Cardiac muscle cell (in vitro differentiated cells and primary cell): ENCODE measurements around the gene GRPEL2. TPM values are rescaled to one million over a fixed set of nuclear protein-coding genes. Genes with fewer than 3 reads are reported as not detected.
"Not testable (repeated sequence)": the region's sequence is repeated elsewhere in the genome, so short reads cannot be mapped to it uniquely, and the experiment has no call there.

Experiments
- DNase-seq, 2 donors: peaks; one replicate each; pipeline versions ENCODE4 v3.0.0 to v3.0.0-alpha.2; 2010 to 2017; ENCODE audit warnings: low read depth in 1 of 2, low spot score in 1 of 2
- H3K27ac ChIP-seq: fragments of 200-600 bp; sonication (generic); 2 replicates; pipeline ENCODE4 v1.5.1; 2016
- H3K27me3 ChIP-seq: fragments of 200-600 bp; sonication (generic); 2 replicates; pipeline ENCODE4 v1.6.0; 2016; ENCODE audit warnings: control low read depth
- H3K36me3 ChIP-seq: fragments of 200-600 bp; sonication (generic); 2 replicates; pipeline ENCODE4 v1.5.1; 2016; ENCODE audit warnings: control low read depth
- H3K4me1 ChIP-seq: fragments of 200-600 bp; sonication (generic); 2 replicates; pipeline ENCODE4 v1.8.1; 2017; ENCODE audit warnings: low read depth, mild to moderate bottlenecking, mixed run types
- H3K4me3 ChIP-seq: fragments of 200-600 bp; sonication (generic); 2 replicates; pipeline ENCODE4 v1.5.1; 2016; ENCODE audit warnings: mild to moderate bottlenecking
- H3K9me3 ChIP-seq: fragments of 200-600 bp; sonication (generic); 2 replicates; pipeline ENCODE4 v1.5.1; 2017; ENCODE audit warnings: low read depth, mild to moderate bottlenecking, control low read depth
- CTCF ChIP-seq: IDR thresholded peaks from 2 replicates; pipeline ENCODE4 v1.5.1; 2012; ENCODE audit warnings: low read depth, mild to moderate bottlenecking, low read length
- polyA plus RNA-seq: library from polyadenylated mRNA; unstranded; fragments of >200 nt; fragmentation: Nextera tagmentation; extraction: Ambion mirVana; gene quantifications from 2 replicates; pipeline ENCODE4 v1.2.1, GENCODE V29; 2016
- total RNA-seq: library from RNA; depleted of rRNA; stranded (reverse); fragments of >200 nt; gene quantifications from 2 replicates; pipeline ENCODE4 v1.2.3, GENCODE V29; 2016

GRPEL2 gene
- total and polyA plus RNA-seq, 2 experiments from 2014 or later = 4.2 to 4.9 TPM

DNA sequence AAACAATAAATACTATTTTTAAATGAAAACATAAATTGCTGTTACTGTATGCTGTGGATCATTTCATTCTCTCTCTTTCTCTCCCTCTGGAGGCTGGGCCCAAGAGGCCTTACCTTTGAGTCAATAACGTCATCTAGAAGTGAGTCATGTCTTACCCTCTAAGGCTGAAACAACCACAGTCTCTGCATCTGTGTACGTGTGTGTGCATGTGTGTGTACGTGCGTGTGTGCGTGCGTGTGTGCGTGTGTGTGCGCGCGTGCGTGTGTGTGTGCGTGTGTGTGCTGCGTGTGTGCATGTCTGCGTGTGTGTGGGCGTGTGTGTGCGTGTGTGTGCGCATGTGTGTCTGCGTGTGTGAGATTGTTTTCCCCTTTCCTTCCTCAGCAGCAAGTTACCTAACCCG is 47.4 kb downstream of the GRPEL2 start:
- H3K4me3 ChIP-seq = no peak overlapping the region
- DNase-seq = peak in 1 of 2 donors; percentile 45
- no peaks in the 10 kb centered on the region for H3K9me3 ChIP-seq
- no peaks in the 10 kb centered on the region for H3K27me3 ChIP-seq
- no peak overlapping the region for H3K27ac ChIP-seq
- peaks cover 36% of the 10 kb centered on the region for H3K4me1 ChIP-seq
- no peak for TF ChIP-seq CTCF
- no peaks in the 10 kb centered on the region for H3K36me3 ChIP-seq

- H3K27me3 ChIP-seq, H3K27ac ChIP-seq, H3K4me3 ChIP-seq, H3K9me3 ChIP-seq, DNase-seq, H3K36me3 ChIP-seq: not testable (repeated sequence)
- peaks cover 25% of the 10 kb centered on the region for H3K4me1 ChIP-seq
Measured at GRCh38 chr5:149394996-149395395, 49.7 kb downstream of the GRPEL2 start.

DNA sequence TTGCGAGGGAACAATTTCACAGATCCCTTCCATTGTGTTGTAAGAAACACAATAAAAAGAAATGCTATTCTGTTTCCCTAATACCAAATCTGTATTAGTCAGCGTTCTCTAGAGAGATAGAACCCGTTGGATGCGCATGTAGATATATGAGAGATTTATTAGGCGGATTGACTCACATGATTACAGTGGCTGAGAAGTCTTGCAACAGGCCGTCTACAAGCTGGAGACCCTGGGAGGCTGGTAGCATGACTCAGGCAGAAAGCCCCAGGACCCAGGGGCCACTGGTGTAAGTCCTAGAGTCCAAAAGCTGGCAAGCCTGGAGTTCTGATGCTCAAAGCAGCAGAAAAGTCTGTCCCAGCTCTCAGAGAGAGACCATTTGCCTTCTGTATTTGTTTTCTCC is 52.2 kb downstream of the GRPEL2 start:
- DNase-seq = peak in 1 of 2 donors; percentile 95
- H3K9me3 ChIP-seq = no peaks in the 10 kb centered on the region
- H3K27me3 ChIP-seq = no peaks in the 10 kb centered on the region
- H3K4me1 ChIP-seq = peaks cover 13% of the 10 kb centered on the region
- no peak for TF ChIP-seq CTCF
- H3K36me3 ChIP-seq = no peaks in the 10 kb centered on the region
- H3K4me3 ChIP-seq = no peak overlapping the region
- no peak overlapping the region for H3K27ac ChIP-seq

DNA sequence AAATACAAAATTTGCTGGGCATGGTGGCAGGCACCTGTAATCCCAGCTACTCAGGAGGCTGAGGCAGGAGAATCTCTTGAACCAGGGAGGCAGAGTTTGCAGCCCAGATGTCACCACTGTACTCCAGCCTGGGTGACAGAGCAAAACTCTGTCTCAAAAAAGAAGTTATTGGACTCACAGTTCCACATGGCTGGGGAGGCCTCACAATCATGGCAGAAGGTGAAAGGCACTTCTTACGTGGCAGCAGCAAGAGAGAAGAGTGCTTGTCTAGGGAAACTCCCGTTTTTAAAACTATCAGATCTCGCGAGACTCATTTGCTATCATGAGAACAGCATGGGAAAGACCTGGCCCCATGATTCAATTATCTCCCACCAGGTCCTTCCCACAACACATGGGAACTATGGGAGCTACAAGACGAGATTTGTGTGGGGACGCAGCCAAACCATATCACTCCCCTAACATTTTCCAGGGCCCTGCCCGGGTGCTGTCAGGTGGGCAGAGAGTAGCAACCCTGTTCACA is 53.5 kb downstream of the GRPEL2 start:
- not testable (repeated sequence) for H3K9me3 ChIP-seq, H3K36me3 ChIP-seq, H3K4me3 ChIP-seq, H3K27me3 ChIP-seq, DNase-seq
- Histone ChIP-seq H3K27ac (peak overlapping the region; percentile 87), H3K4me1 (peaks cover 13% of the 10 kb centered on the region)

DNA sequence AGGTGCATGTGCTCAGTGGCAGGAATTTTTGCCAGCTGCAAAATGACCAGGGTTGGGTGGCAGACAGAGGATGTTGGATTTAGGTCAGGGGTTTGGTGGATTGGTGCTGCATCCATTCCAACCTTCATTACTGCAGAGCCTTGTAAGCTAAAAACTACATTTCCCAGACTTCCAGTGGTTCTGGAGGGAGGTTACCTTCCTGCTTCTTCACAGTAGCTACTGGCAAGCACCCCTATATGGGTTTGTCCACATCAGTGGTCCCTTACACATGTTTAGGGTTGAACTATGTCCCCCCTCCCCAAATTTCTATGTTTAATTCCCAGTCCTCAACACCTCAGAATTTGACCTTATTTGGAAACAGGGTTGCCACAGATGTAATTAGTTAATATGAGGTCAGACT is 54.5 kb downstream of the GRPEL2 start:
- Histone ChIP-seq H3K9me3 (no peaks in the 10 kb centered on the region), H3K27me3 (no peaks in the 10 kb centered on the region), H3K27ac (peak overlapping the region; percentile 87), H3K4me3 (no peak overlapping the region), H3K36me3 (no peaks in the 10 kb centered on the region), H3K4me1 (peaks cover 22% of the 10 kb centered on the region)
- TF ChIP-seq CTCF = no peak
- peak in 1 of 2 donors; percentile 33 for DNase-seq

DNA sequence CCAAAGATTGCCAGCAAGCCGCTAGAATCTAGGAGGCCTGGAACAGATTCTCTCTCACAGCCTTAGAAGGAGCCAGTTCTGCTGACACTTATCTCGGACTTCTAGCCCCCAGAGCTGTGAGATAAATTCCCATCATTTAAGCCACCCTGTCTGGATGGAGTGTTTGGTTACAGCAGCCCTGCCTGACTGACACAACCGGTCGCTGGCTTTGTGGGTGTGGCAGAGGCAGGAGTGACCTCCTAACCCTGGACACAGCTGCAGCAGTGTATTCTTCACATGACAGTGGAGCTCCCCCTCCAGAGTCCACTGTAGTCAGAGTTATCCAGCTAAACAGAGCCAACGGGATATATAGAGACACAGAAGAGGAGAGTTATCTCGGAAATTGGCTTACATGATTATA is 55.0 kb downstream of the GRPEL2 start:
- H3K27ac ChIP-seq = peak overlapping the region; percentile 87
- H3K27me3 ChIP-seq = no peaks in the 10 kb centered on the region
- no peak for TF ChIP-seq CTCF
- H3K36me3 ChIP-seq = no peaks in the 10 kb centered on the region
- no peaks in the 10 kb centered on the region for H3K9me3 ChIP-seq
- no peak overlapping the region for H3K4me3 ChIP-seq
- no peak for DNase-seq
- peaks cover 27% of the 10 kb centered on the region for H3K4me1 ChIP-seq

DNA sequence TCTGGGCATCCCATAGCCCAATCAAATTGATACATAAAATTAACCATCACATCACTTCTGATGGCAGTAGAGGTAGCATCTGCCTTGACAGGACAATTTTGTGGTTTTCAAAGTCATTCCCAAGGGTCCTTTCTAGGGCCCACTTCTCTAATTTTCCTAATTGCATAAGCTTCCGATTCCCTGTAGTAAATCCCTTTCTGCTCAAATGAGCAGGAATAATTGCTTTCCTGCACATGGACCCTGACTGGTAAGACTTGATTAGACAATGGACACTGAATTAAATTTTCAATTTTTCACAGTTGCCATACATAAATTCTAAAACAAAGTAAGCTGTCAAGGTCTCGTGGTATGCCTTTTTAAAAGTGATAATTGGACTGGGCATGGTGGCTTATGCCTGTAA is 55.8 kb downstream of the GRPEL2 start:
- no peaks in the 10 kb centered on the region for H3K27me3 ChIP-seq
- DNase-seq = no peak
- no peaks in the 10 kb centered on the region for H3K36me3 ChIP-seq
- H3K27ac ChIP-seq = peak overlapping the region; percentile 87
- peaks cover 34% of the 10 kb centered on the region for H3K4me1 ChIP-seq
- H3K9me3 ChIP-seq = no peaks in the 10 kb centered on the region
- TF ChIP-seq CTCF = no peak
- no peak overlapping the region for H3K4me3 ChIP-seq
